A673 (cell line): ENCODE data around the gene FLVCR2. TPM values are rescaled to one million over a fixed set of nuclear protein-coding genes. Genes with fewer than 3 reads are reported as not detected.

Source experiments
- BruUV-seq: library from RNA; stranded (reverse); fragments of 400-500 nt; replicated peaks from 2 replicates; lab custom pipeline; 2021; lab: Mats Ljungman, UMichigan
- CTCF ChIA-PET: fragments of 300-600 bp; sonication (Branson Sonifier 250); formaldehyde crosslinking; loops from one replicate; lab custom pipeline; 2022; ENCODE audit warnings: antibody characterized with exemption; lab: Charles Lee
- POLR2A ChIA-PET: fragments of 300-600 bp; sonication (Branson Sonifier 250); formaldehyde crosslinking; loops from one replicate; lab custom pipeline; 2022; ENCODE audit warnings: antibody characterized with exemption; ENCODE audit not compliant: low non-redundant PET; lab: Charles Lee
- DNase-seq: peaks from one replicate; pipeline ENCODE4 v3.0.0-alpha.2; 2015; ENCODE audit warnings: low spot score
- H3K27ac ChIP-seq: fragments of 200-600 bp; sonication (generic); 2 replicates; pipeline ENCODE4 v1.5.1; 2016; ENCODE audit warnings: mixed run types, low read depth, mild to moderate bottlenecking, mixed read lengths, antibody characterized with exemption, low read length; ENCODE audit not compliant: poor library complexity, severe bottlenecking
- H3K27me3 ChIP-seq: fragments of 200-600 bp; sonication (generic); replicated peaks from 2 replicates; pipeline ENCODE4 v1.6.1; 2017; ENCODE audit warnings: mixed run types, low read depth, mild to moderate bottlenecking, mixed read lengths, antibody characterized with exemption, low read length; ENCODE audit not compliant: insufficient read depth, poor library complexity
- H3K36me3 ChIP-seq: fragments of 200-600 bp; sonication (generic); 2 replicates; pipeline ENCODE4 v1.6.1; 2016; ENCODE audit warnings: mixed run types, mild to moderate bottlenecking, mixed read lengths, antibody characterized with exemption, low read length; ENCODE audit not compliant: insufficient read depth, poor library complexity, severe bottlenecking
- H3K4me1 ChIP-seq: fragments of 200-600 bp; sonication (generic); 2 replicates; pipeline ENCODE4 v1.6.1; 2017; ENCODE audit warnings: mixed run types, mild to moderate bottlenecking, mixed read lengths, antibody characterized with exemption, low read length; ENCODE audit not compliant: insufficient read depth, poor library complexity, severe bottlenecking
- H3K4me3 ChIP-seq: fragments of 200-600 bp; sonication (generic); 2 replicates; pipeline ENCODE4 v1.5.1; 2016; ENCODE audit warnings: low read depth, mixed run types, mild to moderate bottlenecking, mixed read lengths, low read length; ENCODE audit not compliant: poor library complexity, severe bottlenecking
- H3K9me3 ChIP-seq: fragments of 200-600 bp; sonication (generic); 2 replicates; pipeline ENCODE4 v1.6.1; 2016; ENCODE audit warnings: mixed run types, low read depth, mild to moderate bottlenecking, mixed read lengths, antibody characterized with exemption, low read length; ENCODE audit not compliant: poor library complexity, severe bottlenecking
- CTCF ChIP-seq: fragments of 300-800, 200-600 bp; sonication (generic); conservative IDR thresholded peaks from 2 replicates; pipeline ENCODE4 v1.5.1; 2017; ENCODE audit warnings: low read depth, mild to moderate bottlenecking, antibody characterized with exemption, low read length, moderate library complexity, mixed read lengths
- EZH2 ChIP-seq: fragments of 200-600 bp; sonication (generic); IDR thresholded peaks from 2 replicates; pipeline ENCODE4 v1.6.1; 2017; ENCODE audit warnings: borderline replicate concordance, low read depth, mild to moderate bottlenecking, mixed read lengths, antibody characterized with exemption, low read length; ENCODE audit not compliant: poor library complexity, severe bottlenecking
- intact Hi-C: fragments of 100-400 bp; cut with micrococcal nuclease; formaldehyde crosslinking; loops from one replicate; pipeline ENCODE4 v1.10.0; 2022; ENCODE audit not compliant: unreplicated experiment
- total RNA-seq: library from RNA; stranded (reverse); gene quantifications from 2 replicates; pipeline ENCODE4 v1.2.3, GENCODE V29; 2021

The FLVCR2 gene
- total RNA-seq, 1 experiment from 2014 or later, result 3.5 TPM

GRCh38 chr14:75634848-75635247, 56.4 kb downstream of the FLVCR2 start:
- BruUV-seq, result no TSS peak
- TF ChIP-seq EZH2 (no peak), CTCF (no peak)
- H3K4me3 ChIP-seq, result no peak overlapping the region
- no peaks in the 10 kb centered on the region for H3K36me3 ChIP-seq
- CTCF ChIA-PET, result no interaction called here
- no peak for DNase-seq
- H3K27me3 ChIP-seq, result no peaks in the 10 kb centered on the region
- no peaks in the 10 kb centered on the region for H3K4me1 ChIP-seq
- H3K9me3 ChIP-seq, result no peaks in the 10 kb centered on the region
- H3K27ac ChIP-seq, result no peak overlapping the region
- intact Hi-C loops, result no loop called here
- POLR2A ChIA-PET, result interaction anchor here (0.6 kb wide), 1 partner anchor 193 kb away, joined by 4 read pairs; no protein-coding TSS in a partner anchor

- H3K9me3 ChIP-seq, result no peaks in the 10 kb centered on the region
- intact Hi-C loops, result no loop called here
- H3K27me3 ChIP-seq, result no peaks in the 10 kb centered on the region
- no peak overlapping the region for H3K27ac ChIP-seq
- no peak for DNase-seq
- no peaks in the 10 kb centered on the region for H3K4me1 ChIP-seq
- no peak overlapping the region for H3K4me3 ChIP-seq
- TF ChIP-seq EZH2 (no peak), CTCF (no peak)
- CTCF ChIA-PET, result no interaction called here
- H3K36me3 ChIP-seq, result no peaks in the 10 kb centered on the region
- BruUV-seq, result no TSS peak
- POLR2A ChIA-PET, result no interaction called here
Observed at GRCh38 chr14:75636100-75636692, 57.8 kb downstream of the FLVCR2 start.

- no peak overlapping the region for H3K27ac ChIP-seq
- ChIA-PET CTCF (no interaction called here), POLR2A (no interaction called here)
- no peak for DNase-seq
- no peaks in the 10 kb centered on the region for H3K4me1 ChIP-seq
- H3K27me3 ChIP-seq, result no peaks in the 10 kb centered on the region
- no peaks in the 10 kb centered on the region for H3K36me3 ChIP-seq
- H3K4me3 ChIP-seq, result no peak overlapping the region
- H3K9me3 ChIP-seq, result no peaks in the 10 kb centered on the region
- no TSS peak for BruUV-seq
- intact Hi-C loops, result no loop called here
- TF ChIP-seq EZH2, result no peak
- TF ChIP-seq CTCF, result no peak
Observed at GRCh38 chr14:75640876-75641275, 62.5 kb downstream of the FLVCR2 start.
